CD8-positive, alpha-beta memory T cell (primary cell): ENCODE measurements around the gene BIRC3. TPM values are rescaled to one million over a fixed set of nuclear protein-coding genes. Genes with fewer than 3 reads are reported as not detected.
A peak's percentile ranks its signal among the peaks of the same experiment; 100 is the strongest.

Experiments
- CTCF ChIA-PET: fragments of 350-600 bp; sonication (Branson Sonifier 250); formaldehyde crosslinking; loops from one replicate; lab custom pipeline; 2021; ENCODE audit warnings: antibody characterized with exemption; lab: Charles Lee
- POLR2A ChIA-PET: fragments of 350-600 bp; sonication (Branson Sonifier 250); formaldehyde crosslinking; loops from one replicate; lab custom pipeline; 2021; ENCODE audit warnings: antibody characterized with exemption; lab: Charles Lee
- DNase-seq, 5 donors: peaks; one replicate each; pipeline versions ENCODE4 v3.0.0 to v3.0.0-alpha.2; 2020 to 2022; ENCODE audit warnings: mixed read lengths in 1 of 5
- H3K27ac ChIP-seq: one replicate; pipeline ENCODE4 v1.7.0; 2013; ENCODE audit warnings: low read depth, mild to moderate bottlenecking, low read length, moderate library complexity
- H3K27me3 ChIP-seq: 2 replicates; pipeline ENCODE4 v1.7.0; 2013; ENCODE audit warnings: low read length, mild to moderate bottlenecking; ENCODE audit not compliant: insufficient read depth, poor library complexity, severe bottlenecking
- H3K36me3 ChIP-seq: 2 replicates; pipeline ENCODE4 v1.7.0; 2013; ENCODE audit warnings: mild to moderate bottlenecking, low read length, moderate library complexity; ENCODE audit not compliant: insufficient read depth
- H3K4me1 ChIP-seq: 2 replicates; pipeline ENCODE4 v1.7.0; 2013; ENCODE audit warnings: mild to moderate bottlenecking, low read length, moderate library complexity; ENCODE audit not compliant: insufficient read depth
- H3K4me3 ChIP-seq: 2 replicates; pipeline ENCODE4 v1.7.0; 2013; ENCODE audit warnings: mild to moderate bottlenecking, low read length
- H3K9me3 ChIP-seq: 2 replicates; pipeline ENCODE4 v1.7.0; 2013; ENCODE audit warnings: mild to moderate bottlenecking, low read length
- H3K27ac Mint-ChIP-seq, 8 donors: one replicate each; pipeline ENCODE4 v1.8.0; 2020 to 2021; ENCODE audit warnings: mixed read lengths in 8 of 8, mild to moderate bottlenecking in 6 of 8, inconsistent platforms in 3 of 8, moderate library complexity in 3 of 8
- H3K27me3 Mint-ChIP-seq, 2 donors: one replicate each; pipeline ENCODE4 v1.8.0; 2020 to 2021; ENCODE audit warnings: mixed read lengths in 2 of 2, mild to moderate bottlenecking in 1 of 2, moderate library complexity in 1 of 2
- H3K36me3 Mint-ChIP-seq, 3 donors: one replicate each; pipeline ENCODE4 v1.8.0; 2020 to 2021; ENCODE audit warnings: mixed read lengths in 3 of 3, inconsistent platforms in 1 of 3, mild to moderate bottlenecking in 1 of 3
- H3K4me1 Mint-ChIP-seq, 3 donors: one replicate each; pipeline ENCODE4 v1.8.0; 2020 to 2021; ENCODE audit warnings: mixed read lengths in 3 of 3, inconsistent platforms in 1 of 3, mild to moderate bottlenecking in 1 of 3
- H3K4me3 Mint-ChIP-seq, 7 donors: one replicate each; pipeline ENCODE4 v1.8.0; 2020 to 2021; ENCODE audit warnings: mixed read lengths in 7 of 7, mild to moderate bottlenecking in 6 of 7, moderate library complexity in 4 of 7, inconsistent platforms in 2 of 7
- H3K9me3 Mint-ChIP-seq, 5 donors: one replicate each; pipeline ENCODE4 v1.8.0; 2020 to 2022; ENCODE audit warnings: mixed read lengths in 5 of 5, mild to moderate bottlenecking in 3 of 5, moderate library complexity in 2 of 5, inconsistent platforms in 1 of 5
- polyA plus RNA-seq: library from polyadenylated mRNA; unstranded; fragments of 300-500 nt; fragmentation: Illumina TruSeq; gene quantifications from one replicate; pipeline ENCODE4 v1.2.3, GENCODE V29; 2021
- total RNA-seq, 2 experiments: library from RNA; stranded (reverse); gene quantifications; one replicate each; pipeline ENCODE4 v1.2.3, GENCODE V29; 2021

BIRC3 gene
- total and polyA plus RNA-seq, 3 experiments from 2014 or later, result 36.7 to 199 (median 191) TPM

DNA sequence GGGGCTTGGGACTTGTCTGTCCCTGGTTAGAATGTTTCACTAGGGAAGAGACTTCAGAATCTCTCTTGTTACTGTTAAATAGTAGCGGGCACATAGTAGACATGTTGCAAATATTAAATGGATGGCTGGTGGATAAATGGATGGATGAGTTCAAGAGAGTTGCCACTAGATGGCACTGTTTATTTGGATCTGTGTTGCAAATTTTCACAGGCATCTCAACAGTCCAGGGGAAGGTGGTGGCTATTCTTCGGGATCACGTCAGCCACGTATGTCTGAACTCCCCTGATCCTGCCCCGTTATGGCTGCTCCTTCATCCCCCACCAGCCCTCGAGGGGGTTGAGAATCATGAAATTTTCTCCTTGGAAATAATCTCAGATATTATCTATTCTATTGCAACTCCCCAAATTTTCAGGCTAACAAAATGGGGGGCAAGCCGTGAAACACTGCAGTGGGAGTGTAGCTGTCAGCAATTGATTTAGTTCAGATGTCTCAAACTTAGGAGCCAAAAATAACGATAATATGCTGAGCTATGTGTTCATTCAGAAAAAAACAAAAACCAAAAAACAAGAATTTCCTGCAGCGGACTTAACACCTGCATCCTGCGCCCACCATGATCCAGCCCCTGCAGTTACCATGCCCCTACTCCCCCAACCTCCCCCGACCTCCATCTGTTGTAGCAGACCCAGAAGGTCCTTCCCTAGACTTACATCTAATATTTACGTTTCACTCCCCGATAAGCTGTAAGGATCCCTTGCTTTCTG, 29.1 kb upstream of the BIRC3 start:
- H3K4me3 ChIP-seq, result no peak overlapping the region
- POLR2A ChIA-PET, result no interaction called here
- Mint-ChIP-seq H3K4me3 (peak overlapping the region in 1 of 7 donors; percentile 30), H3K27me3 (peaks cover 0 to 2% of the 10 kb centered on the region in 2 donors), H3K4me1 (peaks cover 15 to 30% (median 18%) of the 10 kb centered on the region in 3 donors), H3K27ac (peak overlapping the region in 4 of 8 donors; percentile 22 to 56 (median 48)), H3K36me3 (peaks cover 0 to 3% (median 0%) of the 10 kb centered on the region in 3 donors), H3K9me3 (no peaks in the 10 kb centered on the region)
- CTCF ChIA-PET, result interaction anchor here (0.8 to 6.0 kb wide), 26 partner anchors 9 to 378 kb away, joined by 3 to 84 read pairs (median 5); partner anchors contain the start of gene BIRC3
- H3K27ac ChIP-seq, result no peak overlapping the region
- H3K27me3 ChIP-seq, result no peaks in the 10 kb centered on the region
- H3K4me1 ChIP-seq, result peaks cover 4% of the 10 kb centered on the region
- peak in 4 of 5 donors; percentile 17 to 66 (median 62) for DNase-seq
- H3K9me3 ChIP-seq, result no peaks in the 10 kb centered on the region
- H3K36me3 ChIP-seq, result no peaks in the 10 kb centered on the region

- Mint-ChIP-seq H3K4me3 (peak overlapping the region in 1 of 7 donors; percentile 7), H3K4me1 (peaks cover 15 to 34% (median 23%) of the 10 kb centered on the region in 3 donors), H3K27ac (peak overlapping the region in 2 of 8 donors; percentile 22 to 47), H3K9me3 (no peaks in the 10 kb centered on the region), H3K27me3 (peaks cover 0 to 2% of the 10 kb centered on the region in 2 donors), H3K36me3 (peaks cover 0 to 1% (median 0%) of the 10 kb centered on the region in 3 donors)
- Histone ChIP-seq H3K27ac (no peak overlapping the region), H3K4me3 (no peak overlapping the region), H3K9me3 (no peaks in the 10 kb centered on the region), H3K27me3 (no peaks in the 10 kb centered on the region), H3K4me1 (peaks cover 4% of the 10 kb centered on the region), H3K36me3 (no peaks in the 10 kb centered on the region)
- POLR2A ChIA-PET, result no interaction called here
- CTCF ChIA-PET, result interaction anchor here (0.8 to 6.0 kb wide), 25 partner anchors 9 to 377 kb away, joined by 3 to 84 read pairs (median 5); partner anchors contain the start of gene BIRC3
- DNase-seq, result no peak
Measured at GRCh38 chr11:102288725-102289083, 28.6 kb upstream of the BIRC3 start.

- Mint-ChIP-seq H3K4me1 (peaks cover 22 to 41% (median 32%) of the 10 kb centered on the region in 3 donors), H3K27ac (peak overlapping the region in 3 of 8 donors; percentile 12 to 72 (median 40)), H3K36me3 (peaks cover 0 to 1% (median 1%) of the 10 kb centered on the region in 3 donors), H3K27me3 (peaks cover 0 to 2% of the 10 kb centered on the region in 2 donors), H3K9me3 (no peaks in the 10 kb centered on the region), H3K4me3 (no peak overlapping the region)
- H3K4me1 ChIP-seq, result peaks cover 10% of the 10 kb centered on the region
- no peak overlapping the region for H3K27ac ChIP-seq
- no peak for DNase-seq
- H3K27me3 ChIP-seq, result no peaks in the 10 kb centered on the region
- H3K9me3 ChIP-seq, result no peaks in the 10 kb centered on the region
- no peak overlapping the region for H3K4me3 ChIP-seq
- POLR2A ChIA-PET, result no interaction called here
- CTCF ChIA-PET, result interaction anchor here (0.7 to 6.0 kb wide), 16 partner anchors 16 to 376 kb away, joined by 3 to 84 read pairs (median 5); partner anchors contain the start of gene BIRC3
- H3K36me3 ChIP-seq, result no peaks in the 10 kb centered on the region
Measured at GRCh38 chr11:102289592-102289991, 27.7 kb upstream of the BIRC3 start.

GRCh38 chr11:102291831-102292230, 25.5 kb upstream of the BIRC3 start:
- POLR2A ChIA-PET, result no interaction called here
- H3K4me1 ChIP-seq, result peaks cover 20% of the 10 kb centered on the region
- no peaks in the 10 kb centered on the region for H3K36me3 ChIP-seq
- CTCF ChIA-PET, result interaction anchor here (0.9 to 6.0 kb wide), 6 partner anchors 15 to 321 kb away, joined by 3 to 84 read pairs (median 23); partner anchors contain the start of gene BIRC3
- H3K27ac ChIP-seq, result no peak overlapping the region
- H3K27me3 Mint-ChIP-seq, result peaks cover 0 to 2% of the 10 kb centered on the region in 2 donors
- H3K27me3 ChIP-seq, result no peaks in the 10 kb centered on the region
- peak overlapping the region in 1 of 7 donors; percentile 45 for H3K4me3 Mint-ChIP-seq
- H3K4me1 Mint-ChIP-seq, result peaks cover 27 to 56% (median 47%) of the 10 kb centered on the region in 3 donors
- no peak for DNase-seq
- peaks cover 0 to 1% (median 0%) of the 10 kb centered on the region in 3 donors for H3K36me3 Mint-ChIP-seq
- H3K9me3 Mint-ChIP-seq, result no peaks in the 10 kb centered on the region
- no peaks in the 10 kb centered on the region for H3K9me3 ChIP-seq
- H3K4me3 ChIP-seq, result no peak overlapping the region
- peak overlapping the region in 4 of 8 donors; percentile 4 to 59 (median 20) for H3K27ac Mint-ChIP-seq

- H3K4me3 Mint-ChIP-seq, result peak overlapping the region; percentile 65 to 94 (median 74)
- ChIA-PET CTCF (interaction anchor here (0.6 to 5.8 kb wide), 19 partner anchors 8 to 373 kb away, joined by 3 to 72 read pairs (median 10); partner anchors contain the start of gene BIRC3), POLR2A (interaction anchor here (1.4 to 3.3 kb wide), 2 partner anchors 14 to 25 kb away, joined by 9 to 19 read pairs; partner anchors contain the start of gene BIRC3)
- H3K36me3 Mint-ChIP-seq, result peaks cover 0 to 1% (median 0%) of the 10 kb centered on the region in 3 donors
- no peak for DNase-seq
- no peaks in the 10 kb centered on the region for H3K9me3 Mint-ChIP-seq
- no peak overlapping the region for H3K27ac ChIP-seq
- no peaks in the 10 kb centered on the region for H3K36me3 ChIP-seq
- no peaks in the 10 kb centered on the region for H3K9me3 ChIP-seq
- peak overlapping the region in 7 of 8 donors; percentile 14 to 99 (median 84) for H3K27ac Mint-ChIP-seq
- H3K27me3 Mint-ChIP-seq, result peaks cover 0 to 2% of the 10 kb centered on the region in 2 donors
- no peak overlapping the region for H3K4me3 ChIP-seq
- H3K4me1 ChIP-seq, result peaks cover 20% of the 10 kb centered on the region
- peaks cover 25 to 53% (median 44%) of the 10 kb centered on the region in 3 donors for H3K4me1 Mint-ChIP-seq
- H3K27me3 ChIP-seq, result no peaks in the 10 kb centered on the region
Measured at GRCh38 chr11:102292933-102293332, 24.4 kb upstream of the BIRC3 start.

- H3K4me3 Mint-ChIP-seq, result peak overlapping the region; percentile 82 to 96 (median 92)
- POLR2A ChIA-PET, result interaction anchor here (1.3 to 3.3 kb wide), 4 partner anchors 13 to 26 kb away, joined by 3 to 19 read pairs (median 8); partner anchors contain the start of gene BIRC3
- H3K27me3 Mint-ChIP-seq, result no peaks in the 10 kb centered on the region
- no peaks in the 10 kb centered on the region for H3K27me3 ChIP-seq
- H3K27ac Mint-ChIP-seq, result peak overlapping the region; percentile 21 to 99 (median 96)
- H3K9me3 ChIP-seq, result no peaks in the 10 kb centered on the region
- H3K36me3 Mint-ChIP-seq, result peaks cover 0 to 1% (median 0%) of the 10 kb centered on the region in 3 donors
- H3K36me3 ChIP-seq, result no peaks in the 10 kb centered on the region
- H3K4me1 ChIP-seq, result peaks cover 16% of the 10 kb centered on the region
- H3K4me3 ChIP-seq, result peak overlapping the region; percentile 45
- H3K27ac ChIP-seq, result no peak overlapping the region
- H3K9me3 Mint-ChIP-seq, result no peaks in the 10 kb centered on the region
- peak in 2 of 5 donors; percentile 58 to 64 for DNase-seq
- CTCF ChIA-PET, result interaction anchor here (0.7 to 5.8 kb wide), 27 partner anchors 8 to 372 kb away, joined by 3 to 72 read pairs (median 5); partner anchors contain the start of gene BIRC3
- H3K4me1 Mint-ChIP-seq, result peaks cover 20 to 43% (median 42%) of the 10 kb centered on the region in 3 donors
Measured at GRCh38 chr11:102293873-102294601, 23.2 kb upstream of the BIRC3 start.

DNA sequence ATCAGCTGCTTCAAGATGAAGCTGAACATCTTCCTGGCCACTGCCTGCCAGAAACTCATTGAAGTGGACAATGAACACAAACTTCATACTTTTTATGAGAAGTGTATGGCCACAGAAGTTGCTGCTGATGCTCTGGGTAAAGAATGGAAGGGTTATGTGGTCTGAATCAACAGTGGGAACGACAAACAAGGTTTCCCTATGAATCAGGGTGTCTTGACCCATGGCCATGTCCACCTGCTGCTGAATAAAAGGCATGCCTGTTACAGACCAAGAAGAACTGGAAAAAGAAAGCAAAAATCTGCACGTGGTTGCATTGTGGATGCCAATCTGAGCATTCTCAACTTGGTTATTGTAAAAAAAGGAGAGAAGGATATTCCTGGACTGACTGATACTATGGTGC, 22.2 kb upstream of the BIRC3 start:
- no peaks in the 10 kb centered on the region for H3K9me3 ChIP-seq
- H3K27ac ChIP-seq, result no peak overlapping the region
- POLR2A ChIA-PET, result interaction anchor here (1.8 to 3.3 kb wide), 2 partner anchors 23 to 25 kb away, joined by 6 to 19 read pairs; partner anchors contain the start of gene BIRC3
- no peak overlapping the region for H3K4me3 ChIP-seq
- H3K27me3 Mint-ChIP-seq, result no peaks in the 10 kb centered on the region
- H3K27me3 ChIP-seq, result no peaks in the 10 kb centered on the region
- H3K4me3 Mint-ChIP-seq, result peak overlapping the region in 5 of 7 donors; percentile 5 to 56 (median 42)
- DNase-seq, result no peak
- peaks cover 30 to 50% (median 42%) of the 10 kb centered on the region in 3 donors for H3K4me1 Mint-ChIP-seq
- peaks cover 0 to 1% (median 0%) of the 10 kb centered on the region in 3 donors for H3K36me3 Mint-ChIP-seq
- peaks cover 20% of the 10 kb centered on the region for H3K4me1 ChIP-seq
- CTCF ChIA-PET, result interaction anchor here (1.3 to 5.8 kb wide), 14 partner anchors 11 to 159 kb away, joined by 4 to 72 read pairs (median 12); partner anchors contain the start of gene BIRC3
- H3K9me3 Mint-ChIP-seq, result no peaks in the 10 kb centered on the region
- no peaks in the 10 kb centered on the region for H3K36me3 ChIP-seq
- H3K27ac Mint-ChIP-seq, result peak overlapping the region in 7 of 8 donors; percentile 2 to 86 (median 54)
